Fibroblast of mammary gland (primary cell): ENCODE measurements around the gene FAM120A.

Source experiments
- DNase-seq: peaks from one replicate; pipeline ENCODE4 v3.0.0-alpha.2; 2010; ENCODE audit warnings: low read depth
- H3K4me3 ChIP-seq: 2 replicates; pipeline ENCODE4 v1.5.1; 2011; ENCODE audit warnings: low read depth, mild to moderate bottlenecking, low read length, moderate library complexity; ENCODE audit not compliant: control insufficient read depth
- TF ChIP-seq, protein P1 (sequence below): conservative IDR thresholded peaks from 2 replicates; pipeline ENCODE4 v1.5.1; 2011; ENCODE audit warnings: low read depth, low read length, inconsistent platforms; ENCODE audit not compliant: control insufficient read depth, insufficient read depth

FAM120A gene

GRCh38 chr9:93458712-93459111 lies 7.2 kb downstream of the FAM120A start:
- H3K4me3 ChIP-seq: no peak overlapping the region
- no peak for DNase-seq
- TF ChIP-seq, protein P1, sequence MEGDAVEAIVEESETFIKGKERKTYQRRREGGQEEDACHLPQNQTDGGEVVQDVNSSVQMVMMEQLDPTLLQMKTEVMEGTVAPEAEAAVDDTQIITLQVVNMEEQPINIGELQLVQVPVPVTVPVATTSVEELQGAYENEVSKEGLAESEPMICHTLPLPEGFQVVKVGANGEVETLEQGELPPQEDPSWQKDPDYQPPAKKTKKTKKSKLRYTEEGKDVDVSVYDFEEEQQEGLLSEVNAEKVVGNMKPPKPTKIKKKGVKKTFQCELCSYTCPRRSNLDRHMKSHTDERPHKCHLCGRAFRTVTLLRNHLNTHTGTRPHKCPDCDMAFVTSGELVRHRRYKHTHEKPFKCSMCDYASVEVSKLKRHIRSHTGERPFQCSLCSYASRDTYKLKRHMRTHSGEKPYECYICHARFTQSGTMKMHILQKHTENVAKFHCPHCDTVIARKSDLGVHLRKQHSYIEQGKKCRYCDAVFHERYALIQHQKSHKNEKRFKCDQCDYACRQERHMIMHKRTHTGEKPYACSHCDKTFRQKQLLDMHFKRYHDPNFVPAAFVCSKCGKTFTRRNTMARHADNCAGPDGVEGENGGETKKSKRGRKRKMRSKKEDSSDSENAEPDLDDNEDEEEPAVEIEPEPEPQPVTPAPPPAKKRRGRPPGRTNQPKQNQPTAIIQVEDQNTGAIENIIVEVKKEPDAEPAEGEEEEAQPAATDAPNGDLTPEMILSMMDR: no peak

DNA sequence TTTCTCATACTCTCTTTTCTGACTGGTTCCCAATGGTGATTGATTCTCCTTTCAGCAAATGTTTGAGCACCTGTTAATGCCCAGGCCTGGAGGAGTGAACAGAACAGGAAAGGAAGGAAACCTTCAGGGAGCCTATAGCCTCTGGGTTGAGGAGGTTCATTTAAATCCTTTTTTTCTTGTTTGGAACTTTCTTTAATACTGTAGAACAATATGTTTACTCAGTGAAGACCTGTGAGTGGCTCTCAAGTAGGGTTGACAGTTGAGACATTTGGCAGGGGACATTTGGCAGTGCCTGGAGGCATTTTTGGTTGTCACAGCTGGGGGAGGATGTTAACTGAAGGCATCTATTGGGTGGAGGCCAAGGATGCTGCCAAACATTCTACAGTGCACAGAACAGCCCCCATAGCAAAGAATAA lies 8.0 kb downstream of the FAM120A start:
- H3K4me3 ChIP-seq: no peak overlapping the region
- DNase-seq: no peak
- TF ChIP-seq, protein P1: no peak

- DNase-seq: no peak
- TF ChIP-seq, protein P1: no peak
- H3K4me3 ChIP-seq: no peak overlapping the region
These were observed 9.4 kb downstream of the FAM120A start for GRCh38 chr9:93460689-93461413.

DNA sequence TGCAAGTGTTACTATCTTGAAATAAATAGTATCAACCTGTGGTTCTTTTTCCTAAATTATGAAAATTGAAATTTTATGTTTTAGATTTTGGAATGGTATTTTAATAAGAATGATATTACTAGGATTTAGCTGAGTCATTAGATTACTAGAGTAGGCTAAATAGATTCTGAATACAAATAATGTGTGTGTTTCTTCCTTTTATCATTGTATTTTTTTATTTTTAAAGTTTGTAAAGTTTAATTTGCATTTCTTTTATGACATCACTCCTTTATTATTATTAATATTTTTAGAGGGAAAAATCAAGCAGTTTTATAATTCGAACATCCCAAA lies 9.9 kb downstream of the FAM120A start:
- H3K4me3 ChIP-seq: no peak overlapping the region
- TF ChIP-seq, protein P1: no peak
- no peak for DNase-seq

DNA sequence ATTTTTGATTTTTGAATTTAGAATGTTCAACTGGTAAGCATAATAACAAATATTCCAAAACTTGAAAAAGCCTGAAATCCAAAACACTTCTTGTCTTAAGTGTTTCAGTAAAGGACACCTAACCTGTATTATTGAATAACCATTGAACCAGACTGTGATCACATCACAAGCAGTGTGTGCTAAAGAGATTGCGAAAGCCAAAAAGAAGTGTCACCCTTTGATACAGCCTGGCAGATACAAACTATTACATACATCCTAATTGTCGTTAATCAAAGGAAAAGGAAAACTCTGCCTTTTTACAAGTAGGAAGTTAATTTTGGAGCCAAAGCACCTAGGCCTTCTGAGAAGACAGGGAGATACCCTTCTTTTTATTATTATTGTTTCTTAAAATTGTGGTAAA lies 10.3 kb downstream of the FAM120A start:
- DNase-seq: no peak
- TF ChIP-seq, protein P1: no peak
- H3K4me3 ChIP-seq: no peak overlapping the region

- DNase-seq: no peak
- TF ChIP-seq, protein P1: no peak
These were observed 12.3 kb downstream of the FAM120A start for GRCh38 chr9:93463638-93464248.

More at GRCh38 chr9:93463638-93464248, 12.3 kb downstream of the FAM120A start:
- H3K4me3 ChIP-seq: no peak overlapping the region
